GM12891 (cell line): Measurements from ENCODE around the gene TFG.

Source experiments
- PAX5 ChIP-seq: IDR thresholded peaks from 2 replicates; pipeline ENCODE4 v1.6.1; 2011; ENCODE audit warnings: low read length, moderate library complexity, mild to moderate bottlenecking; ENCODE audit not compliant: insufficient read depth, severe bottlenecking
- POLR2A ChIP-seq: IDR thresholded peaks from 2 replicates; pipeline ENCODE4 v1.6.1; 2011; ENCODE audit warnings: low read depth, low read length, control low read depth
- POLR2AphosphoS5 ChIP-seq: IDR thresholded peaks from 2 replicates; pipeline ENCODE4 v1.6.1; 2011; ENCODE audit warnings: low read depth, low read length, control low read depth
- TAF1 ChIP-seq: IDR thresholded peaks from 2 replicates; pipeline ENCODE4 v1.6.1; 2011; ENCODE audit warnings: low read depth, low read length, control low read depth

DNA sequence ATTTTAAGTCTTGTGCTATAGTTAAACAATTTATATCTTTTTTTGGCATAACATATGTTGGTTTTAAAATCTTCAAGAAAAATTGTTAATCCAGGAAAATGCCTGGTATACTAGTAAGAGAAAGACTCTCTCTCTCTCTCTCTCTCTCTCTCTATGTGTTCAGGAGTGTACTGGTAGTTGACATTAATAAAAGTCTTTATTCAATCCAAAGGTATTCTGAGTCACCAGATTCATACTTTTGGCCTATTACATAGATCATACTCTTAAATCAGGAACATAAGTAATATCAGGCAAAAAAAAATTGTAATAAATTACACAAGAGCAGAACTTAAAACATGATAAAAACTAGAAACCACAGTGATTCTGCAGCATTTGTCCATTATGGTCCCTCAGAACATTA, 70.2 kb downstream of the TFG start:
- TF ChIP-seq TAF1 (no peak), POLR2A (no peak), PAX5 (no peak), POLR2AphosphoS5 (no peak)
